Mucosa of rectum (tissue), 2 donors: ENCODE data around the gene TSTD1.
"Not testable (repeated sequence)": the region's sequence is repeated elsewhere in the genome, so short reads cannot be mapped to it uniquely, and the experiment has no call there.

Experiments used
- H3K27ac ChIP-seq, 2 donors: one replicate each; pipeline ENCODE4 v1.7.0; 2013; ENCODE audit warnings: inconsistent platforms in 2 of 2, low read depth in 2 of 2, low read length in 2 of 2
- H3K27me3 ChIP-seq, 2 donors: one replicate each; pipeline ENCODE4 v1.7.0; 2013; ENCODE audit warnings: low read length in 2 of 2; ENCODE audit not compliant: control insufficient read depth in 2 of 2, insufficient read depth in 2 of 2
- H3K36me3 ChIP-seq, 2 donors: one replicate each; pipeline ENCODE4 v1.7.0; 2013; ENCODE audit warnings: low read length in 2 of 2; ENCODE audit not compliant: control insufficient read depth in 2 of 2, insufficient read depth in 2 of 2
- H3K4me1 ChIP-seq, 2 donors: one replicate each; pipeline ENCODE4 v1.7.0; 2013; ENCODE audit warnings: low read length in 2 of 2, mild to moderate bottlenecking in 1 of 2; ENCODE audit not compliant: control insufficient read depth in 2 of 2, insufficient read depth in 2 of 2
- H3K4me3 ChIP-seq, 2 donors: one replicate each; pipeline ENCODE4 v1.7.0; 2013; ENCODE audit warnings: low read length in 2 of 2
- H3K9ac ChIP-seq, 2 donors: one replicate each; pipeline ENCODE4 v1.7.0; 2013; ENCODE audit warnings: low read length in 2 of 2, low read depth in 1 of 2, mild to moderate bottlenecking in 1 of 2
- H3K9me3 ChIP-seq, 2 donors: one replicate each; pipeline ENCODE4 v1.7.0; 2013; ENCODE audit warnings: low read length in 2 of 2; ENCODE audit not compliant: control insufficient read depth in 2 of 2
- donor health status: healthy.
- donor health status: Normal muscosa, but diverticular disease.

The TSTD1 gene

GRCh38 chr1:161069241-161069640 is 30.5 kb upstream of the TSTD1 start:
- Histone ChIP-seq H3K9me3 (no peaks in the 10 kb centered on the region), H3K27ac (peak overlapping the region; percentile 64 to 90), H3K36me3 (no peaks in the 10 kb centered on the region), H3K27me3 (no peaks in the 10 kb centered on the region), H3K4me3 (peak overlapping the region; percentile 59 to 75), H3K9ac (peak overlapping the region; percentile 33 to 68), H3K4me1 (peaks cover 6 to 8% of the 10 kb centered on the region in 2 donors)

GRCh38 chr1:161068306-161069234 is 29.8 kb upstream of the TSTD1 start:
- no peaks in the 10 kb centered on the region for H3K36me3 ChIP-seq
- H3K4me1 ChIP-seq: peaks cover 6 to 8% of the 10 kb centered on the region in 2 donors
- H3K9me3 ChIP-seq: no peaks in the 10 kb centered on the region
- no peaks in the 10 kb centered on the region for H3K27me3 ChIP-seq
- peak overlapping the region; percentile 33 to 68 for H3K9ac ChIP-seq
- H3K27ac ChIP-seq: peak overlapping the region; percentile 64 to 90
- H3K4me3 ChIP-seq: peak overlapping the region; percentile 59 to 75

GRCh38 chr1:161066694-161067093 is 27.9 kb upstream of the TSTD1 start:
- Histone ChIP-seq H3K9ac (no peak overlapping the region), H3K9me3 (no peaks in the 10 kb centered on the region), H3K4me1 (peaks cover 6 to 8% of the 10 kb centered on the region in 2 donors), H3K27ac (peak overlapping the region in 1 of 2 donors; percentile 11), H3K4me3 (peak overlapping the region in 1 of 2 donors; percentile 4), H3K36me3 (no peaks in the 10 kb centered on the region), H3K27me3 (no peaks in the 10 kb centered on the region)

DNA sequence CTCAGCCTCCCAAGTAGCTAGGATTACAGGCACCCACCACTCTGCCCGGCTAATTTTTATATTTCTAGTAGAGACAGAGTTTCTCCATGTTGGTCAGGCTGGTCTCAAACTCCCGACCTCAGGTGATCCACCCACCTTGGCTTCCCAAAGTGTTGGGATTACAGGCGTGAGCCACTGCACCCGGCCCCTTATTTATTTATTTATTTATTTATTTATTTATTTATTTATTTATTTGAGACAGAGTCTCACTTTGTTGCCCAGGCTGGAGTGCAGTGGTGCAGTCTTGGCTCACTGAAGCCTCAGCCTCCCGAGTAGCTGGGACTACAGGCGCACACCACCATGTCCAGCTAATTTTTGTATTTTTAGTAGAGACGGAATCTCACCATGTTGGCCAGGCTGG is 26.9 kb upstream of the TSTD1 start:
- not testable (repeated sequence) for H3K4me1 ChIP-seq, H3K9ac ChIP-seq, H3K27ac ChIP-seq, H3K27me3 ChIP-seq, H3K4me3 ChIP-seq, H3K9me3 ChIP-seq, H3K36me3 ChIP-seq

DNA sequence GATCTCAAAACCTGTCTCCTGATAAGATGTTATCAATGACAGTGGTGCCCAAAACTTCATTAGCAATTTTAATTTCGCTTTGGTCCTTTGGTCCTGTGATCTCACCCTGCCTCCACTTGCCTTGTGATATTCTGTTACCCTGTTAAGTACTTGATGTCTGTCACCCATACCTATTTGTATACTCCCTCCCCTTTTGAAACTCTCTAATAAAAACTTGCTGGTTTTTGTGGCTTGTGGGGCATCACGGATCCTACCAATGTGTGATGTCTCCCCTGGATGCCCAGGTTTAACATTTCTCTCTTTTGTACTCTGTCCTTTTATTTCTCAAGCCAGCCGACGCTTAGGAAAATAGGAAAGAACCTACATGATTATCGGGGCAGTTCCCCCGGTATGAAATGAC is 25.2 kb upstream of the TSTD1 start:
- not testable (repeated sequence) for H3K27me3 ChIP-seq, H3K4me3 ChIP-seq, H3K9me3 ChIP-seq, H3K27ac ChIP-seq, H3K9ac ChIP-seq, H3K36me3 ChIP-seq, H3K4me1 ChIP-seq

DNA sequence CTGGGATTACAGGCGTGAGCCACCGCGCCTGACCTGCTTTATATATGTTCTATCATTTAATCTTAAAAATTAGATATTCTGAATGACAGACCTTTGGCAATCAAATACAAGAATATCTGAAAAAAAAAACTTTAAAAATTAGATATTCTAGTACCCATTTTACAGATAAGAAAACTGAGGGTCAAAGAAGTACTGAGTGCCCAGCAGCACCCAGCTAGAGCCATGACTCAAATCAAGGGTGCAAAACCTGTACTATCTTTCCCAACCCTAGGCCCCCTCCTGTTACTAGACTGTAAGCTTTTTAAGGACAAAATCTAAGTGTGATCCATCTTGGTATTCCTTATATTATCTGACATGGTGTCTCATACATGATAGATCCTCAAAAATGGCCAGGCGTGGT is 22.7 kb upstream of the TSTD1 start:
- H3K36me3 ChIP-seq: peaks cover 0 to 9% of the 10 kb centered on the region in 2 donors
- no peak overlapping the region for H3K4me3 ChIP-seq
- no peaks in the 10 kb centered on the region for H3K27me3 ChIP-seq
- H3K9me3 ChIP-seq: no peaks in the 10 kb centered on the region
- H3K27ac ChIP-seq: no peak overlapping the region
- peaks cover 0 to 2% of the 10 kb centered on the region in 2 donors for H3K4me1 ChIP-seq
- no peak overlapping the region for H3K9ac ChIP-seq

- no peak overlapping the region for H3K4me3 ChIP-seq
- no peak overlapping the region for H3K9ac ChIP-seq
- no peaks in the 10 kb centered on the region for H3K9me3 ChIP-seq
- no peak overlapping the region for H3K27ac ChIP-seq
- H3K4me1 ChIP-seq: no peaks in the 10 kb centered on the region
- H3K36me3 ChIP-seq: peaks cover 0 to 21% of the 10 kb centered on the region in 2 donors
- no peaks in the 10 kb centered on the region for H3K27me3 ChIP-seq
These were observed 20.5 kb upstream of the TSTD1 start for GRCh38 chr1:161059293-161059692.

GRCh38 chr1:161054805-161055204 is 16.0 kb upstream of the TSTD1 start:
- Histone ChIP-seq H3K9ac (no peak overlapping the region), H3K4me3 (no peak overlapping the region), H3K9me3 (no peaks in the 10 kb centered on the region), H3K4me1 (no peaks in the 10 kb centered on the region), H3K36me3 (peaks cover 0 to 44% of the 10 kb centered on the region in 2 donors), H3K27ac (no peak overlapping the region), H3K27me3 (no peaks in the 10 kb centered on the region)

GRCh38 chr1:161054232-161054631 is 15.5 kb upstream of the TSTD1 start:
- Histone ChIP-seq H3K4me3 (no peak overlapping the region), H3K27ac (no peak overlapping the region), H3K36me3 (peaks cover 0 to 38% of the 10 kb centered on the region in 2 donors), H3K9ac (no peak overlapping the region), H3K9me3 (no peaks in the 10 kb centered on the region), H3K4me1 (no peaks in the 10 kb centered on the region), H3K27me3 (no peaks in the 10 kb centered on the region)

DNA sequence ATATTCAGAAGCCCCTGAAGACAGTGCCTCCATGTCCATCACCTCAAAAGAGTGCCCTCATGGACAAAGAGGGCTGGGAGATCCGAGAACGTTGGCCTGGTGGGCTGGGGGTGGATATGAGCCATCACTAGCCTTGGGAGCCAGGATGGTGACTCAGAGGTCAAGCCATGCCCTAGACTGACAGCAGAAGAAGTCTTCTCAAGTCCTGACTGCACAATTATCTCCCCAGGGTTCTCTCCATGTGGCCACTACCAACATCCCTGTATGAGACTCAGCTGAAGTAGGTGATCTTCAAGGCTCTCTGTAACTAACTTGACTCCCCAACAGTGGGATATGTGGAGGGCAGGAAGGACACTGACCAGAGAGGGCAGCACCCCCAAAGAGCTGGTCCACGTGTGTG is 14.1 kb upstream of the TSTD1 start:
- Histone ChIP-seq H3K4me3 (no peak overlapping the region), H3K9ac (no peak overlapping the region), H3K27me3 (no peaks in the 10 kb centered on the region), H3K9me3 (no peaks in the 10 kb centered on the region), H3K27ac (no peak overlapping the region), H3K36me3 (peaks cover 0 to 38% of the 10 kb centered on the region in 2 donors), H3K4me1 (no peaks in the 10 kb centered on the region)
